T-helper 2 cell treated with Interferon-gamma antibody and Interleukin-4, amounts not matched to agents 100 ng/mL and 5 ng/mL, for 36 hours (primary cell): ENCODE data around the gene PFDN5. TPM values are rescaled to one million over a fixed set of nuclear protein-coding genes. Genes with fewer than 3 reads are reported as not detected.
"Not testable (repeated sequence)": the region's sequence is repeated elsewhere in the genome, so short reads cannot be mapped to it uniquely, and the experiment has no call there.

Experiments used
- intact Hi-C: fragments of 100-400 bp; cut with micrococcal nuclease; formaldehyde crosslinking; loops from one replicate; pipeline ENCODE4 v1.15.1; 2023
- total RNA-seq: library from RNA; stranded (reverse); gene quantifications from 2 replicates; pipeline ENCODE4 v1.2.3, GENCODE V29; 2022

PFDN5 gene
- total RNA-seq, 1 donor from 2014 or later: 296 TPM

GRCh38 chr12:53325511-53326061, 30.2 kb downstream of the PFDN5 start:
- intact Hi-C loops: loop anchor here (1.0 to 10.0 kb wide), 3 partner anchors 105 to 349 kb away; partner anchors contain the start of gene ATP5MC2

GRCh38 chr12:53326460-53327185, 31.3 kb downstream of the PFDN5 start:
- intact Hi-C loops: loop anchor here (10.0 kb wide), 1 partner anchor 348 kb away; the partner anchor contains the start of gene ATP5MC2

GRCh38 chr12:53327435-53328042, 32.2 kb downstream of the PFDN5 start:
- intact Hi-C loops: loop anchor here (10.0 kb wide), 1 partner anchor 347 kb away; the partner anchor contains the start of gene ATP5MC2

GRCh38 chr12:53328043-53328435, 32.7 kb downstream of the PFDN5 start:
- intact Hi-C loops: loop anchor here (10.0 kb wide), 1 partner anchor 347 kb away; the partner anchor contains the start of gene ATP5MC2

- intact Hi-C loops: no loop called here
Observed at GRCh38 chr12:53330671-53331070, 35.3 kb downstream of the PFDN5 start.

- intact Hi-C loops: not testable (repeated sequence)
Observed at GRCh38 chr12:53332339-53332738, 37.0 kb downstream of the PFDN5 start.

GRCh38 chr12:53332744-53333143, 37.4 kb downstream of the PFDN5 start:
- intact Hi-C loops: no loop called here

- intact Hi-C loops: no loop called here
Observed at GRCh38 chr12:53333289-53333688, 37.9 kb downstream of the PFDN5 start.

DNA sequence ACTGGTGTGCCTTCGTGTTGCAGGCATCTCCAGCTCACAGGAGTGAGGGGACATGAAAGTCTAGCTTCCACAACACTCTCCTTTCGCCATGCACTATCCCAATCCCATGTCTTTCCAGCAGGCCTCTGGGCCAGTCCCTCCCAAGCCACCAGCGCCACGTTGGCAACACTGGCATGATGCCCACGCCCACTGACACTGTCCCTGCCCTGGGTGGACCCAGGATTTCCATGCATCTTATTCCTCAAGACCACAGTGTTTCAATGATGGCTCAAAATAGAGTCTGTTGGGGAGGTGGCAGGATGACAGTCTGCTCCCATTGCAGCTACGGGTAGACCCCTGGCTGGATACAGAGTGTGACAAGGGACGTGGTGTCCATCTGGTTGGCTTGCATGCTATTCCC, 38.5 kb downstream of the PFDN5 start:
- intact Hi-C loops: no loop called here

DNA sequence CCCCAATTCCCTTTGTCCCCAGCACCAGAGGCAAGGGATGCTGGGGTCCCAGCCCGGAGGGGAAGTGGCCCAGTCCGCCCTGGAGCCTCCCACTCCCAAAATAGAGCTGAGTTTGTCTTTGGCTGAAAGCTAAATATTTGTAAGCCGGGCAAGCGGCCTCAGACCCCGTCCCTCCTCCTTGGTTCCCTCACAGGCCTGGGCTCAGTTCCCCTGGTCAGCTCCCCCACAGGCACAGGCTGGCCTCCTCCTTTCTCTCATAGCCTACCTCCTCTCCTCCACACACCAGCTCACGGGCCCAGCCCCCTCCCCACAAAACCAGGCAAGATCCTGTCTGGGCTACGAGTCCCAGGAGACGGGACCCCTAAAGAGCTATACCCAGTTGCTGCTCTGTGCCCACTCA, 39.5 kb downstream of the PFDN5 start:
- intact Hi-C loops: no loop called here

DNA sequence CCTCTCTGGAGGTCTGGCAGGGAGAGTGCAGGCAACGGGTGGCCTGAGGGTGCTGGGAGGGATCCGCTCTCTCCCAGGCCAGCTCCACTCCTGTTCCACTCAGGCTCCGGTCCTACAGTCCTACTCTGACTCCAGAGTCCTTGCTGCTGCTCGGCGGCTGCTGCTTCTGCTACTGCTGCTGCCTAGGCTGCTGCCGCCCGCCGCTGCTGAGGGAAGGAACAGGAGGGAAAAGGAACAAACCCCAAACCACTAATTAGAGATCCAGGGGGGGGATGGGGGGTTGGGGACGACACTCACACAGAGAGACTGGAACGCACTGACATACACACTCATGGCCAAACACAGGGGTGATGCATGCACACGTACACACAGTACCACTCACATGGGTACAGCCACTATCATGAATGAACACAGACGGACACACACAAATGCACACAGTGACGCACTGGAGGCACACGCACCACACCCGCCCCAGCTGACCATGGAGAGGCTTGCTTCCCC, 40.9 kb downstream of the PFDN5 start, which contains the start of gene SP7:
SP7 (minus strand) TSS at position 174 of the 501 bp plus-strand sequence. CDS start 708 bp downstream, outside the sequence.
- intact Hi-C loops: no loop called here

DNA sequence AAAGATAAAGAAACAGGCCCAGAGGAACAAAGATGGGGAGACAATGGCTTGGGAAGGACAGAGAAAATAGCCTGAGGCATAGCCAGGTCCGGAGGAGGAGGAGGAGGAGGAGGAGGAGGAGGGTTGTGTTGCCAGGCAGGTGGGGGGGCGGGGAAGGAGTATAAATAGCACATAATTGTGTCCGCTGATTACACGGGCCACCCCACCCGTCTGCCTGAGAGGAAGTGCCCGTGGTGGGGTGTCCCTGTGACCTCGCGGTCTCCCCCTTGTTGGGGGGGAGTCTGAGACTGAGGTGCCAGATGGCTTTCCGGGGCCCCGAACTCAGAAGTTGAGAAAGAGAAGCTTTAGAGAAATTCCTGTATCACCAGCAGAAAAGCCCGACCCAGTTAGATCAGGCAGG, 42.7 kb downstream of the PFDN5 start:
- intact Hi-C loops: no loop called here

DNA sequence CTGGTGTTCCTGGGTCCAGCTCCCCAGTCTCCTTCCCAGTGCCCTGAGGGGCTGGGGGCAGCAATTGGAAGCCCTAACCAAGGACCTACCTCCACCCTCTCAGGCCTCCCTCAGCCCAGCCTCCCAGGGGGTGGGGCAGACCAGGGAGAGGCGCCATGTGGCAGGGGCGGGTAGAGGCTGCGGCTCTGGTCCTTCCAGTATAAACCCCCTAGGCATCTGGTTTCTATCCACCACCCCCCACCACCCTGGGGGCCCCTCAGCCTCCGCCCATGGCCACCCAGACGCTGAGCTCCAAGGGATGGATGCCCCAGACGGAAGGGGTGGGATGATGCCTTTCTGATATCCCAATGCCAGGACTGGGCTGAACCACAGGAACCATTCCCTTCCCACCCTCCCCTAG, 43.6 kb downstream of the PFDN5 start:
- intact Hi-C loops: no loop called here

DNA sequence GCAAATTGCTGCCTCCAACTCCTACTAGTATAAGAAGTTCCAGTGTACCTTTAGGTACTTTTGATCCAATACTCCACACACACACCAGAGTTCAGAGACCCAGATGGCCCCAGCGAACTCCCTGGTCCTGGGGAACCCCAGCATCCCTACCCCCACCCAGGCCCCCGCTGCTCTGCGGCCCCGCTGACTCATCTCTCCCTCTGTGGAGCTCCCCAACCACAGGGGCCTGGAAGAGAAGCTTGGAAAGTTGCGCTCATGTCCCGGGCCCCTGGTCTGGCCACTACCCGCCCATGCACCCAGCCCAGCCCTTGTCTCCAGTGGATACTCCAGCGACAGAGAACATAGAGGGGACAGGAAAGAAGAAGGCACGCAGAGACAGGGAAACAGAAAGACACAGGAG, 45.1 kb downstream of the PFDN5 start:
- intact Hi-C loops: no loop called here

DNA sequence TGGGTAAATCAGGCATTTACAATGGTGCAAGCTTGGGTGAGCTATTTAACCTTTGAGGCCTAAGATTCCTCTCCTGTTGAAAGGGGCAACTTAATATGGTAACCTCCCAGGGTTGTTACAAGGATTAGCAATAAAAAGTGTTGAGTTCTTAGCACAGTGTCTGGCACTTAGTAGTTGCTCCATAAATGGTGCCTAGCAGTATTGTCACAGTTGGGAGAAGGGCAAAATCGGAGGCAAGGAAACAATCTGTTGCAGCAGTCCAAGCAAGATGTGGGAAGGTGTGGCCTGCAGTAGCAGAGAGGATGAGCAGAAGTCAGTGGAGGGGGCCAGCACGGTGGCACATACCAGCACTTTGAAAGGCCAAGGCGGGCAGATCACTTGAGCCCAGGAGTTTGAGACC, 48.1 kb downstream of the PFDN5 start:
- intact Hi-C loops: no loop called here

GRCh38 chr12:53343969-53344368, 48.6 kb downstream of the PFDN5 start:
- intact Hi-C loops: loop anchor here (1.0 kb wide), 1 partner anchor 49 kb away; the partner anchor contains the start of gene PFDN5

GRCh38 chr12:53344487-53344823, 49.1 kb downstream of the PFDN5 start:
- intact Hi-C loops: loop anchor here (1.0 kb wide), 1 partner anchor 49 kb away; the partner anchor contains the start of gene PFDN5

GRCh38 chr12:53344824-53345485, 49.6 kb downstream of the PFDN5 start:
- intact Hi-C loops: loop anchor here (1.0 kb wide), 3 partner anchors 21 to 186 kb away; partner anchors contain the start of gene PFDN5

DNA sequence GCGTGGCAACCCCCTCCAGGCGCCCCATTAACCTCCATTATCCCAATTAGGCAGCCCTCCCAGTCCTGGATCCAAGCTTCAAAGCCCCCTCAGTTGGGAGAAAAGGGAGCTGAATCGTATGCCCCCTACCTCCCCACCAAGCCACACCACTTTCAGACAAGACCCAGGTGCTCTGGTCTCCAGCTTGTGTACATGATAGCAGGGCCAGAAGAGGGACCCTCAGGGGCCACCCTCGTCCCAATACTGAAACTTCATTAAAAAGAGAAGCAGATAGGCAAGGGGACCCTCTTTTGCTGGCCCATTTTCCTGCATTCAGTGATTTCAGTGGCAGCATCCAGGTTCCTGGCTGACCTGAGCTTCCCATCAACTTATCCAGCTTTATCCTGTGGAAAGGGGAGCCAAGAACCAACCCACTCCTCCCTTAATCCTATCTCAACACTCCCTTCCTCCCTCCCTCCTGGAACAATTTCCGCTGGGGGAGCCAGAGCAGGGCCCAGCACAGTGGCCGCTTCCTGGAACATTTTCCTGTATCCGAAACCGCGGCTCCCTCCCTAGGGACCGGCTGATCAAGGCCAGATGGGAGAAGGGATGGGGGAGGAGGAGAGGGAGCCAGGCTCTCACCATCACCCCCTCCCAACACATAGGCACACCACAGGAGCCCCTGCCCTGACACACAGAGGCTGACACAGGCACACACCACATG, 50.3 kb downstream of the PFDN5 start:
- intact Hi-C loops: loop anchor here (1.0 kb wide), 2 partner anchors 21 to 186 kb away; no protein-coding TSS in a partner anchor

DNA sequence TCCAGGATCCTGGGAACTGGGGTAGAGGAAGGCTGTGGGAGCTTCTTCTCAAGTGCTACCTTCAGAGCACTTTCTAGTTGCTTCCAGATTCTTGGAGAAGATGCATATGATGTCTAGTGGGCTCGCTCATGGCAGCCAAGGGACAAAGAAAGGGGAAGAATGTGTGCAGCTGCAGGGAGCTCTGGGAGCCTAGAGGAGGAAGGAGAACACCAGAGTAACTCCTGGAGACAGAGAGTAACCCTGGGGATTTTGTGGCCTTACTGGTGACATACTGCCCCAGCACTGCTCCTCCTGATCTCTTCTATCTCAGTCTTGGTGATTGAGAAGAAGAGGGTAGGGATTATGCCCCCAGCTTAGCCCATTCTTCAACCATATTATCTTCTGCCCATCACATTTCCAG, 51.1 kb downstream of the PFDN5 start:
- intact Hi-C loops: no loop called here

GRCh38 chr12:53347905-53348304, 52.6 kb downstream of the PFDN5 start:
- intact Hi-C loops: no loop called here
